Fibroblast of skin of left quadriceps (primary cell): ENCODE results near the gene YIF1B.
"Not testable (repeated sequence)": the region's sequence is repeated elsewhere in the genome, so short reads cannot be mapped to it uniquely, and the experiment has no call there.

ENCODE experiments used
- DNase-seq, 2 experiments: peaks; one replicate each; pipeline ENCODE4 v3.0.0-alpha.2; 2013; ENCODE audit warnings: low read depth in 2 of 2

The YIF1B gene

GRCh38 chr19:38274739-38275138, 41.0 kb downstream of the YIF1B start:
- no peak for DNase-seq

GRCh38 chr19:38273499-38273898, 42.2 kb downstream of the YIF1B start:
- DNase-seq, result no peak

DNA sequence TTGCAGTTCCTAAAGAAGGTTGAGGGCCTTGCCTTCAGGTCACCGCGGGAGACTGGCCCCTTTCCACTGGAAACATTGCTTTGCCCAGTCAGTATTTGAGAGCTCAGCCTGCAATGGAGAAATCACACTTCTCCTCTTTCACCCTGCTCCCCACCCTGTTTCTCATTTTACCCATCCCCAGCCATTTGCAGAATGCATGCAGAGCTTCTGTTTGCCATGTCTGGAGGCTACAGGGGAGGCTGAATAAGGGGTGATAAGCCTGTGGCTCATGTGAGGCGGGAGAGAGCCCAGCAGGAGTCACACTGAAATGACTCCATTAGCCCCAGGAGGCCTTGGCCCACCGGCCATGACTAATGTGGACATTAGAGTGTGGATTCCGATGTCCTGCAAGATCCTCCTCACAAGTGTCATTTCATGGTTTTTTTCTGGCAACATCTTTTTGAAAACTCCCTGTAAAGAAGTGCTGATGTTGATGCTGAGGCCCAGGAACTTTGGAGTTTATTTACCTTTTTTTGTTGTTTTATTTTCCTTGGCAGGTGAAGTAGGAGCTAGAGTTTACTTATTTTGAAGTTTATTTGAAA, 45.1 kb downstream of the YIF1B start:
- DNase-seq, result no peak

GRCh38 chr19:38268539-38268938, 47.2 kb downstream of the YIF1B start:
- no peak for DNase-seq

DNA sequence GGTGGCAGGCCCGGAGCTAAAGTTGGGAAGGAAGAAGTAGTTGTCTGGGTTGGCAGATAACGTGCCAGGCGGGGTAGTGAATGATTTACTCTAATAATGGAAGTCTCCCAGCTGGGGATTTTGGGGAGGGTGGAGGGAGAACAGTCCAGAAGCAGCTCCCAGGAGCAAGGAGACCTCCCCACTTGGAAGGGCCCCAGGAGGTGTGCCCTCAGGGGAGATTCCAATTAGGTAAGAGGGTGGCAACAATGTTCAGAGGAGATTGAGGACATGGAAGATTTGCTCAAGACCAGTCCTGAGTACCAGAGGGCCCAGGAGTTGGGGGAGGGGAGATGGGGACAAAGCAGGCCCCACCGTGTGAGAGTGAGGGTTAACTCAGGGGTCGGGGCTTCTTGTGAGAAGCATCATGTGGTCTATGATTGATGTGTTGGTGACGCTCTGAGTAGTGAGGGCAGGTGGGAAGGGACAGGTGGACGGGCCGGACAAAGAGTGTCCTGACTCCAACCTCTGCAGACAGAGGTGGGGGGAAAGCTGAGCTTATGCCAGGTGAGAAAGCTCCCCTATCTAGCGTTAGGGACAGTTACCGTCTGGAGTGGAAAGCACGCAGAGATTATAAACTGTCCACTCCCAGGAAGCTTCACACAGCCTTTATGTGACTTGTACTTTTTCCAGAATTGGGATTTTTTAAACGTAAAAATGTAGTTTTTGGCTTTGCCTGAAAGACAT, 47.8 kb downstream of the YIF1B start:
- DNase-seq, result no peak

GRCh38 chr19:38266981-38267597, 48.7 kb downstream of the YIF1B start:
- no peak for DNase-seq

GRCh38 chr19:38265921-38266429, 49.8 kb downstream of the YIF1B start:
- no peak for DNase-seq

DNA sequence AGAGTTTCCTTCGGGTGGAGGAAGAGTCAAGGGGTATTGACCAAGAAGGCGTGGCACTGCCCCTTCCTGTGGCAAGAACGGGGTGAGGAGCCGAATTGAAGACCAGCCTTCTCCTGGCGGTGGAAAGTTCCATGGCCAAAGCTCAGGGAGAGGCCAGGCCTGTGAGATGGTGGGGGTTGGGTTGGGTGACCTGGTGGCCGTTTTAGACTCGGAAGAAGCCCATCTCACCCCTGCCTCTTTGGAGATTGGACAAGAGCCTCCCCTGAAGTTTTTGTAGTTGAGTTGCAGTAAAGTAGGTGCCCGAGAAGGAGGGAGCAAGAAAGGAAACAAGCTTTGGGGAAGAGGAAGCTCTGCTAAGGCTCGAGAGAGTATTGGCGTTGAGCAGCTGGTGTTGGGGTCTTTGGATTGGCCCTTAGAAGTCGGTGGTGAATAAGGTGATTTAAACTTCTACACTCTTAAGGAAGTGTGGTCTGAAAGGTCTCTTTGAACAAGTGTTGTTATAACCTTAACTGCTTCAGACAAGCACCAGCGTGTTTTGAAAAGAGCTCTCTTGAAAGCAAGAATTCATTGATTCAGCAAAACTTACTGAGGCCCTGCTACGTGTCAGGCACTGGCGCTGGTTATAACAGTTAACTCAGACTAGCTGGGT, 50.4 kb downstream of the YIF1B start:
- no peak for DNase-seq

DNA sequence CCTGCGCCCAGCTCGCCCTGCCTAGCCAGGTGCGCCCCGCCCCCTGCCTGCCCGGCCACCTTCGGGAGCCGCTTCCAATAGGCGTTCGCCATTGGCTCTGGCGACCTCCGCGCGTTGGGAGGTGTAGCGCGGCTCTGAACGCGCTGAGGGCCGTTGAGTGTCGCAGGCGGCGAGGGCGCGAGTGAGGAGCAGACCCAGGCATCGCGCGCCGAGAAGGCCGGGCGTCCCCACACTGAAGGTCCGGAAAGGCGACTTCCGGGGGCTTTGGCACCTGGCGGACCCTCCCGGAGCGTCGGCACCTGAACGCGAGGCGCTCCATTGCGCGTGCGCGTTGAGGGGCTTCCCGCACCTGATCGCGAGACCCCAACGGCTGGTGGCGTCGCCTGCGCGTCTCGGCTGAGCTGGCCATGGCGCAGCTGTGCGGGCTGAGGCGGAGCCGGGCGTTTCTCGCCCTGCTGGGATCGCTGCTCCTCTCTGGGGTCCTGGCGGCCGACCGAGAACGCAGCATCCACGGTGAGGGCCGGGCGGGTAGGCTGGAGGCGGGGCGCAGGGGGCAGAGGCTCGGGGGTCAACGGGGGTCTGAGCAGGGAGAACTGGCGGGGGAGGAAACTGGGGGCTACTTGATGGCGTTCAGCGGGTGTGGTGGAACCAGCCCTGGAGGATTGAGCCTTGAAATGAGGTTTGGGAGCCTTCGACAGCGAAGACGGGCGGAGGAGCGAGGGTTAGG, 51.1 kb downstream of the YIF1B start, which contains the start of gene SPINT2:
Gene SPINT2, plus strand, starts transcription at position 88 of the 727 bp plus-strand sequence. Its CDS starts 320 bp downstream, at position 408.
- no peak for DNase-seq

GRCh38 chr19:38263689-38264485, 51.9 kb downstream of the YIF1B start:
- DNase-seq, result peak in 1 of 2 experiments; percentile 31

DNA sequence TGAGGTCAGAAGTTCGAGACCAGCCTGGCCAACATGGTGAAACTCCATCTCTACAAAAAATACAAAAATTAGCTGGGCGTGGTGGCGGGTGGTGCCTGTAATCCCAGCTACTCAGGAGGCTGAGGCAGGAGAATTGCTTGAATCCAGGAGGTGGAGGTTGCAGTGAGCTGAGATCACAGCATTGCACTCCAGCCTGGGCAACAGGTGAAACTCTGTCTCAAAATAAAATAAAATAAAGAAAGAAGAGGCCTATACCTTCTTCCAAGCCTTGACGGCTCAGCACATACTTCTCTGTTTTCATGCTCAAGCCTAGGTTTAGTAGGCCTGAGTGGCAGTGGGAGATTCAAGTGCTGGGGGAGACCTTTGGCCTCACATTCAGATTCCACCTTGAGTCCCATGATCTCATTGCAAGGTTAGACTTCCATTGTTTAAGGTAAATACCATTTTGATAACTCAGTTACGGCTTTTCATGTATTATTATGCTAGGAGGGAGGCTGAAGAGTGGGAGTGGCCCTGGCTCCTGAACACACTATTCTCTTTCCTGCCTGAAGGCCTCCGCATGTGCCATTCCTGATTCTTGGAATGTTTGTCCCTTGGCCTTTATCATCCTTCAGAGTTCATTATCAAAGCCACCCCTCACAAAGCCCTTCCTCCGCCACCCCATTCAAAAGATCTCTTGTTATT, 53.0 kb downstream of the YIF1B start:
- no peak for DNase-seq

DNA sequence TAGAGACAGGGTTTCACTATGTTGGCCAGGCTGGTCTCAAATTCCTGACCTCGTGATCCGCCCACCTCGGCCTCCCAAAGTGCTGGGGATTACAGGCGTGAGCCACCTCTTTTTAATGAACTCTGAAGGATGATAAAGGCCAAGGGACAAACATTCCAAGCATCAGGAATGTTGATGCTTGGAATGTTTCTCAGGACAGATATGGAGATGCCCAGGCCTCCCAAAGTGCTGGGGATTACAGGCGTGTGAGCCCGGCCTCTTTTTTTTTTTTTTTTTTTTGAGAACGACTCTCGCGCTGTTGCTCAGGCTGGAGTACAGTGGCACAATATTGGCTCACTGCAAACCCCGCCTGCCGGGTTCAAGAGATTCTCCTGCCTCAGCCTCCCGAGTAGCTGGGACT, 53.8 kb downstream of the YIF1B start:
- not testable (repeated sequence) for DNase-seq

GRCh38 chr19:38255383-38256014, 60.2 kb downstream of the YIF1B start:
- no peak for DNase-seq

GRCh38 chr19:38253788-38254187, 62.0 kb downstream of the YIF1B start:
- no peak for DNase-seq
